ENCODE measurements around the gene IL17RB.

Gene IL17RB

GRCh38 chr3:53865732-53866499 is 19.5 kb downstream of the IL17RB start:
- DNase-seq: no peak

DNA sequence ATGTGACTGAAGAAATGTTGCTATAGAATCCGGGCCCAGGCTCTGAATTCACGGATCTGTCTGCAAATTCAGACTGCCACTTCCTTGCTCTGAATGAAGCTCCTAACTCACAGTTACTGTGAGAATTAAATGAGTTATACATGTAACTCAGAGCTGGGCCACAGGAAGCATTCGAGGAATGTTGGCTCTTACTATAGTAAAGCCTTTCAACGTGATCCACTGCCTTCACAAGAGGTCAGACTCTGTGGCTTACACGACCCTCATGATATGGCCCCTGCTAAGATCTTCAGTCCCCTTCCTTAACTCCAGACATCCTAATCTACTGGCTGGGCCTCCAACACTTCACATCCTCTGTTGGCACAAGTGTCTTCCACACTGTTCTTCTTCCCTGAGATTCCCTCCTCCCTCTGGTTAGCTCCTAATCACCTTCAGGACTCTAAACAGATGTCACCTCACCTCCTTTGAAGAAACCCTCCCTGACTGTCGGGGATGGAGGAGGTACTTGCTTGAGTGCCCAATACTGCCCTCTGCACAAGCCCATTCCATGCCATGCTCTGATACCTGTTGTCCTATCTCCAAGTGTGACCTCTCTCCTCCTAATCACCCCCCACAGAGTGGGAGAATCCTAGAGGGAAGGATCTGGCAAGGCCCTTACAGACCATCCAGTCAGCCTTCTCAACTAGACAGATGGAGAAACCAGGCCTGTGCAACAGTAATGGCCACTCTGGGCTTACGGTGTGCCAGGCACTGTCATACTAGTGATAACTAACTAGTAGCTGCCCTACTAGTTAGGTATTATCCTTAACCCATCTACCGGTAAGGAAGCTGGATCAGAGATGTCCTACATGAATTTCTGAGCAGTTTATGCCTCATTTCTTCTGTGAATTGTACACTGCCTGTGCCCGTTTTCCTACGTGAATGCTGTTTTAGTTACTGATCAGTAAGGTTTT is 34.3 kb downstream of the IL17RB start:
- DNase-seq: no peak

DNA sequence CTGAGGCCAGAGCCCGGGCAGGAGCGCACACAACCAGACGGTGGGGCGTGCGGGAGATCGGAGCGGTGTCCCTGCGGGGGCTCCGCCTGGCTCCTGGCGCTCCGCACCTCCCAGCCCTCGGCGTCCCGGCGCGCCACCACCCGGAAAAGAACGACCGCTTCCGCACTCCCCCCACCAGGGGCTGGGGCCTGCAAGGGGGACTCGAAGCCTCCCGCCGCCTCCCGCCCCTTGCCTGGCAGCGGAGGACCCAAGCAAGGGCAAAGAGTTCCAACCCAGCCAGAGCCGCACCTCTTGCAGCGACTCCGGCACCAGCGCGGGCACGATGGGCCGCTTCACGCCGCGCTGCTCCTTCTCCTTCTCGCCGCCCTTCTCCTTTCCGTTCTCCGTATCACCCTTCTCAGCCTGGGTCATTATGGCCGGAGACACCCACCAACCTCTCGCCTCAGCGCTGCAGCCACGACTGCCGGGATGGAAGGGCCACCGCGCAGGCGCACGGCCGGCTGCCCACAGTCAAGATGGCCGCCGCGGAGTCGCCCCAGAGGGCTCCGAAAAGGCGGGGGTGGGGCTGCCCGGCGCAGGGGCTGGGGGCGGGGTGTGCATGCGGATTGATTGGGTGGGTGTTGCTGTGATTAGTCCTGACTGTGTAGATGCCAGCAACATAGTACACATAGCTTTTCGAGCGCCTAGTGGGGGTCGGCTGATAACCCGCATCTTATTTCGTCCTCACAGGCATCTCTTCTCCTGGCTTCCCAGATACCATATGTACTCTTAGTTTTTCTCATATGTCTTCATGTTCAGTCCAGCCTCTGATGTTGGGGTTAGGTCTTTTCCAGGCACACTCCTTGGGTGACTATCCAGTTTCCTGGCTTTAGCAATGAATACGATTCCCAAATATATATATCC is 35.6 kb downstream of the IL17RB start, which contains the start of gene ACTR8:
Gene ACTR8 (minus strand): TSS at position 462 of the 903 bp plus-strand sequence. CDS start 51 bp downstream, at position 411.
- DNase-seq: peak; percentile 23 to 85

GRCh38 chr3:53883008-53883407 is 36.6 kb downstream of the IL17RB start:
- DNase-seq: no peak

DNA sequence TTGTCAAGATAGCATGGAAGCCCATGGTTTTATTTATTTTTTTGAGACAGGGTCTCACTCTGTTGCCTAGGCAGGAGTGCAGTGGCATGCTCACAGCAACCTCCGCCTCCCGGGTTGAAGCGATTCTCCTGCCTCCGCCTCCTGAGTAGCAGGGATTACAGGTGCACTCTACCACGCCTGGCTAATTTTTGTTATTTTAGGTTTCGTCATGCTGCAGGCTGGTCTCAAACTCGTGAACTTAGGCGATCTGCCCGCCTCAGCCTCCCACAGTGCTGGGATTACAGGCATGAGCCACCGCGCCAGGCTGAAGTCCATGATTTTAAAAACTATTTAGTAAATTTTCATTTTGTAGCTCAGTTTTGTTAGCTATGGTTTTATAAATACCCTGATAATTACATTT is 38.3 kb downstream of the IL17RB start:
- no peak for DNase-seq

DNA sequence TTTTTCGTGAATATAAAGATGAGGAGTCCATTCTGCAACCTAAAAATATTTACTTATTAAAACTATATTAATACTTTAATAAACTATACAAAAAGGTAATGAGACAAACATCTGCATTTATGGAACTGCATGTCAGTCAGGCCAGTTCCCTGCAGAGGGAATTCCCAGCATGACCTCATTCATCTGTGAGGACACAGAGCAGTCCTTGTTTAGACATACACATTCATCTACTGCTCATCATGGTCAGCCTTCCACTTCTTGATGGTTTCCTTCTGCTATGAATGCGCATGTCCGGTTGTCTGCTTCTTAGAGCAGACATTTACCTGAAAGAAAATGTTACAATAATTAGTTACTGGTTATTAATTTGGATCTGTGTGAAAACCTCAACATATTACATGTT is 38.9 kb downstream of the IL17RB start:
- no peak for DNase-seq

DNA sequence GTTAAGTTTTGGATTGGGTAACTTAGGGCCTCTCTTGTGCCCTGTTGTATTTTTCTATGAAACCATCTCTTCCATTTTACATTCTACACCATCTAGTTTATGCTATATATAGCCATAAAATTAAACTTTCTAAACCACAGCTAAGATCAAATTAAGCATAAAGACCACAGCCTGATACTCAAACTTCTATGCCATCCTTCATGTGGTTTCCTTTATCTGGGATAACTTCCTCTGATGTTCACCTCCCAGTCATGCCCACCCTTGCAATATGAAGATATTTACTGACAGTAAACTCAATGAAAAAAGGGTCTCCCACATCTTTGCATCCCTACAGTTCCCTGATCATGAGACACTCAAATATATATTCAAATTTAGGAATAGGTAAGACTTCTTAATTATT is 41.1 kb downstream of the IL17RB start:
- no peak for DNase-seq

GRCh38 chr3:53888232-53888631 is 41.9 kb downstream of the IL17RB start:
- DNase-seq: no peak

DNA sequence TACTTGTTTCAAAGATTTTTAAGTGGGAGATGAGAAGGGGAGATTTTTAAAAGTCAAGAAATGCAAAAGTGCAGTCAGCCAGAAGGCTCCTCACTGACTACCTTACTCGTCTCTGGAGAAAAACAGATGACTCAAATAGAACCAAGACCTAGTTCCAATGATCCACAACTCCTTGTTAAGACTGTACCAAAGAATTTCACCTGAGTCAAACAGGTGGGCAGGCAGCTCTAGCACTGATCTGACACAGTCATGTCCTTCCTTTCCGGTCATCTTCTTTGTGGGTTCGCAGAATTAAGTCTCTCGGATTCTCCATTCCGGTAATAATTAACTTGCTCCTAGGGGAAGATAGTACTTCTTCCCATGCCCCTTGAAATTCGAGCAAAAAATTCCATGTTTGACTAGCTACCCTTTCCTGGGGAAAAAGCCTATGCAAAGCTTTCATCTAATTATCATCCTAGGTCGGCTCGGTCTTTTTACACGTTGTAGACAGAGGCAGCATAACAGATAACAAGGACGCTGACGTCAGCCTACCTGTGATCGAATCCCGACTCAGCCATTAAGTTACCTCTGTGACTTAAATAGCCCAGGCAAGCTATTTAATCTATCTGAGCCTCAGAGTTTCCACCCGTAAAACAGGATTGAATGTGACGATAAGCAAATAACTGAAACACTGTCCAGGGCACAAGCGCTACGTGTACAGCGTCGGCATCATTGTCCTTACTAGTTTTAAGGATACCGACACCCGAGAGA is 44.5 kb downstream of the IL17RB start:
- peak; percentile 43 to 54 for DNase-seq

DNA sequence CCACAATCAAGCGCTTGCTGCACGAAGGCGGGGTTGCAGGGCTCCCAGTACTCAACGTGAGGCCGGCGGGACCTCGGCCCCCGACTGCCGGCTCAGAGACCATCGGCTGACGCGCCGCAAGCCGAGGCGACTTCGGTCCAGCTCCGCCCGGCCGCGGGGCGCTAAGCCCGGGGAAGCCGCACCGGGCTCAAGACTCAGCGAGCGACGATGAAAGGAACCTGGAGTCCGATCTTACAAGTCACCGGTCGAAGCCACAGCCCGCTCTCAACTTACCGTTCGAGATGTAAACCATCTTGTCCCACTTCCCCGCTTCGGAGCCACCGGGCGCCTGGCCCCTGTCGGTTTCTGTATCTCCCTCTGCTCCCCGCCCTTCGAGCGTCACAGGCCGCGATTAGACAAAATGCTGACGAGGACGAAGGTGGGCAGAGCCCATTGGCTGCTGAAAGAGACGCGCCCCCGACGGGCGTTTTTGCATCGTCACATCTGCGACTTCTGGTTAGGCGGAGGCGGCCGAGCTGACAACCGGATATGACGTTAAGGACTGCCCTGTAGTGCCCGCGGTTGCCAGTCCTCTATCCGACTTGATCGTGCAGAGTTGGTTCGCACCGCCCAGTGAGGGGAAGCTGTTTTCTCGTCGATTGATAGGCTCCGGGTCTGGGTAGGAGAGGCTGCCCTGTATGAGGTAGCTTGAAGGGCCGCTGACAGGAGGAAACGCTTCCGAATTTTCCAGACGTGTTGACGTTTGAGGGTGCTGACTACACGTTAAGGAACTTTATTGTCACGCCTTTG is 45.3 kb downstream of the IL17RB start, which contains the start of gene SELENOK:
Gene SELENOK (minus strand): TSS at position 363 of the 789 bp plus-strand sequence.
- peak; percentile 97 to 98 for DNase-seq

GRCh38 chr3:53892286-53892637 is 45.9 kb downstream of the IL17RB start:
- no peak for DNase-seq

DNA sequence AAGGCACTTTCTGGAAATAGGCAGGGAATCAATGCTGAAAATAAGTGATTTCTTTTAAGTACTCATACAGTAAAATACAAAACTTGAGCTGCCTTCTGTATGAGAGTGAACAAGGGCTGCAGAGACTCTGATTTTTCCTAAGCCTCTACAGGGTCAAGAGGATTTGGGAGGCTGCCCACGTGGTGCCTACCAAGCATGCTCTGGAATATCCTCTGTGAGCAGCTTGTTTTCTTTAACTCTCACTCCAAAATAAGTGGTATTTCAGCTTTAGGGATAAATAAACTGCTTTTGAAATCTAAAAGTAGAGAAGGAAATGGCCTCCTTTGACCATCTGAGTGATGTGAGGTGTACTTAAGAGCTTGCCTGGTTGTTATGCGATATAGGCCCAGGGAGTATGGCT is 53.4 kb downstream of the IL17RB start:
- DNase-seq: no peak

GRCh38 chr3:53900666-53901331 is 54.4 kb downstream of the IL17RB start:
- DNase-seq: no peak

GRCh38 chr3:53902067-53902466 is 55.7 kb downstream of the IL17RB start:
- DNase-seq: no peak

DNA sequence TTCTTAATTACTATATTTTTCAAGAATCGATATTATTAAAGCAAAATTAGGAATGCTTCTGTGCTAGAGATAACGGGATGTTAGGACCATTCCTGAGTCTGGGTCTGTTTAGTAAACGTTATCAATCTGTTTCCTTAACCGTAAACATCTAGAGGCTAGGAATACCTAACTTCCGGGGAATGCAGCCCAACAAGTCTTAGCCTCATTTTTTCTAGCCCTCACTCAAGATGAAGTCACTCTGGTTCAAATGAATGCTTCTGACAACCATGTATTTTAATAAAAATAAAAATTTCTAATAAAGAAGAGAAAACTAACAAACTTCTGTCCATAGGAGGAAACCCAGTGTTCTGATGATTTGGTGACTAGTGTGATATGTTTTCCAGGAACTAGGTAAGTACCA is 56.3 kb downstream of the IL17RB start:
- no peak for DNase-seq

DNA sequence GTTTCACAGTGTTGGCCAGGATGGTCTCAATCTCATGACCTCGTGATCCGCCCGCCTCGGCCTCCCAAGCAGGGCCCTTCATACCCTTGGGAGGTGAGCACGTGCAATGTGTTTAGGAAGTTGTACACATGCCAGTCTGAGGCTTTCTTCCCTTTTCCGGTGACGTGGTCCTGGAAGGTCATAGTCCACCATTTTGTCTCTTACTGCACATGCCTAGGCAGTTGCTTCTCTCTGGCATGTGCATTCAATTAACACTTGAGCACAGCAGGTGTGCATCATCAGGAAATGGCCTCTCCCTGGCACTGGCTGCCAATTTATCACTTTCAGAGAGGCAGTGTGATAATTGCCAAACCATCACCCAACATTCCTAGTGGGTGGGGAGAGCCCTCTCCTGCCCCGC is 67.0 kb downstream of the IL17RB start:
- no peak for DNase-seq
